Ishikawa (cell line): ENCODE data around the gene ARHGEF25.

Experiments
- CEBPB ChIP-seq: IDR thresholded peaks from 2 replicates; pipeline ENCODE4 v1.6.1; 2012
- CREB1 ChIP-seq: IDR thresholded peaks from 2 replicates; pipeline ENCODE4 v1.6.1; 2012; ENCODE audit warnings: low read depth
- EGR1 ChIP-seq: IDR thresholded peaks from 2 replicates; pipeline ENCODE4 v1.6.1; 2012
- EP300 ChIP-seq: IDR thresholded peaks from 2 replicates; pipeline ENCODE4 v1.6.1; 2012; ENCODE audit warnings: borderline replicate concordance
- FOXM1 ChIP-seq: IDR thresholded peaks from 2 replicates; pipeline ENCODE4 v1.6.1; 2012; ENCODE audit warnings: low read depth, borderline replicate concordance
- MAX ChIP-seq: IDR thresholded peaks from 2 replicates; pipeline ENCODE4 v1.6.1; 2012
- NFIC ChIP-seq: IDR thresholded peaks from 2 replicates; pipeline ENCODE4 v1.6.1; 2012
- RAD21 ChIP-seq: IDR thresholded peaks from 2 replicates; pipeline ENCODE4 v1.6.1; 2012; ENCODE audit warnings: low read depth
- REST ChIP-seq: IDR thresholded peaks from 2 replicates; pipeline ENCODE4 v1.6.1; 2012; ENCODE audit warnings: low read depth, mild to moderate bottlenecking
- TAF1 ChIP-seq: IDR thresholded peaks from 2 replicates; pipeline ENCODE4 v1.6.1; 2012; ENCODE audit warnings: low read depth, mild to moderate bottlenecking
- TCF12 ChIP-seq: IDR thresholded peaks from 2 replicates; pipeline ENCODE4 v1.6.1; 2012; ENCODE audit warnings: low read depth
- TEAD4 ChIP-seq: IDR thresholded peaks from 2 replicates; pipeline ENCODE4 v1.6.1; 2012
- YY1 ChIP-seq: IDR thresholded peaks from 2 replicates; pipeline ENCODE4 v1.6.1; 2012; ENCODE audit warnings: low read depth
- ZBTB7A ChIP-seq: IDR thresholded peaks from 2 replicates; pipeline ENCODE4 v1.6.1; 2012; ENCODE audit warnings: low read depth
- TF ChIP-seq, protein P1 (sequence below): IDR thresholded peaks from 2 replicates; pipeline ENCODE4 v1.6.1; 2012

ARHGEF25 gene

GRCh38 chr12:57655541-57656240, 44.5 kb downstream of the ARHGEF25 start:
- TF ChIP-seq CREB1 (no peak), ZBTB7A (no peak), EP300 (no peak), CEBPB (no peak), NFIC (no peak), MAX (no peak), REST (no peak)
- TF ChIP-seq, protein P1, sequence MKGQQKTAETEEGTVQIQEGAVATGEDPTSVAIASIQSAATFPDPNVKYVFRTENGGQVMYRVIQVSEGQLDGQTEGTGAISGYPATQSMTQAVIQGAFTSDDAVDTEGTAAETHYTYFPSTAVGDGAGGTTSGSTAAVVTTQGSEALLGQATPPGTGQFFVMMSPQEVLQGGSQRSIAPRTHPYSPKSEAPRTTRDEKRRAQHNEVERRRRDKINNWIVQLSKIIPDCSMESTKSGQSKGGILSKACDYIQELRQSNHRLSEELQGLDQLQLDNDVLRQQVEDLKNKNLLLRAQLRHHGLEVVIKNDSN, result no peak

DNA sequence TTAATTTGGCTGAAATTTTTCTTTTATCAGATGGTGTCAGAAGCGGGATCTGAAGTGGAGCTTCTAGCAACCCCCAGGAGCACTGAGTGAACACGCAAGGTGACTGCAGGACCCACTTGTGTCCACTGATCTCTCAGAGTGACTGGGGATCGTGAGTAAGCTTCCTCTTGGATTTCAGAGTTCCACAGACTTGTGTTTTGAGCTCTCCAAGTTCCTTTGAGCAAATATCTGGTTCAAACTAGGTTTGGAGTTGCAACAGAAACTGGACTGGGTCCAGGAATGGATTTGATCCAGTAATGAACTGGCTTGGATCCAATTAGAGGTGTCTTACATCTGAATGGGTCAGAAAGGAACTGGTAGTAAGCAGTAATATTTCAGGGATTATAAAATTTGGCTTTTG, 46.5 kb downstream of the ARHGEF25 start:
- TF ChIP-seq REST, result no peak
- peak; percentile 39; the same call in 1 of the 2 replicates for TF ChIP-seq NFIC
- TF ChIP-seq YY1, result no peak
- no peak for TF ChIP-seq ZBTB7A
- 0 out of 2 replicates have a peak, but pooled peaks have one; percentile 29 for TF ChIP-seq CEBPB

GRCh38 chr12:57658890-57659289, 47.7 kb downstream of the ARHGEF25 start:
- TF ChIP-seq FOXM1, result no peak
- TF ChIP-seq, protein P1, result no peak
- no peak for TF ChIP-seq EGR1
- no peak for TF ChIP-seq RAD21
- TF ChIP-seq CEBPB, result no peak
- no peak for TF ChIP-seq TAF1
- no peak for TF ChIP-seq TCF12
- no peak for TF ChIP-seq REST
- no peak for TF ChIP-seq YY1
- TF ChIP-seq ZBTB7A, result no peak
- no peak for TF ChIP-seq EP300
- TF ChIP-seq TEAD4, result no peak
- TF ChIP-seq MAX, result no peak

DNA sequence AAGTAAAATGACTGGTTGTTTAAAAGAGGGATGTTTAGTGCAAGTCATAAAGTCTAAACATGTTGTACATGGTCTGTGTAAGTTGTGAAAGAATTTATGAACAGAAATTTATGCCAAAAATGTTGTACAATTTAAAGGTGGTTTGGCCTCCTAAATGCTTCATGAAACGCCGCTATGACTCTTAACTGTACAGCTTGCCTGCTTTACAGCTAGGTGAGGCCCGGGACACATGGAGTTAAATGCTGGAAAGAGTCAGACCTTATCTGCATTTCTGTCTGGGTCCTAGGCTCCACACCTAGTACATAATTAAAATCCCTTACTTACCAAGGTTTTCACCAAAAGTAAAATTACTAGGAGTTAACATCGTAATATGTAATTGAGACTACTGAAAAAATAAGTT, 50.1 kb downstream of the ARHGEF25 start:
- TF ChIP-seq TAF1 (no peak), REST (no peak), EP300 (no peak)
- TF ChIP-seq, protein P1, result 0 out of 2 replicates have a peak, but pooled peaks have one; percentile 22
